SK-N-SH (cell line): ENCODE data around the gene MEN1. TPM values are rescaled to one million over a fixed set of nuclear protein-coding genes. Genes with fewer than 3 reads are reported as not detected.

Experiments used
- CTCF ChIA-PET: fragments of 300-600, 350-600 bp; formaldehyde crosslinking; extraction: SDS; loops from one replicate; lab custom pipeline; 2021; lab: Yijun Ruan, JAX
- POLR2A ChIA-PET: fragments of 350-600 bp; sonication (Branson Sonifier 250); formaldehyde crosslinking; extraction: SDS; loops from one replicate; lab custom pipeline; 2020; ENCODE audit warnings: antibody characterized with exemption, inconsistent platforms; lab: Yijun Ruan, JAX
- DNase-seq: peaks from one replicate; pipeline ENCODE4 v3.0.0; 2012
- H2AFZ ChIP-seq: fragments of 200-600 bp; sonication (generic); 2 replicates; pipeline ENCODE4 v1.8.1; 2016; ENCODE audit warnings: antibody characterized with exemption, mild to moderate bottlenecking, low read depth
- H3F3A ChIP-seq: fragments of 200-600 bp; sonication (generic); replicated peaks from 2 replicates; pipeline ENCODE3; 2016; ENCODE audit warnings: antibody characterized with exemption, mild to moderate bottlenecking; ENCODE audit not compliant: insufficient read depth
- H3K27ac ChIP-seq, 2 experiments: fragments of 200-500 bp in 1 of 2; fragments of 200-600 bp in 1 of 2; sonication (Bioruptor generic) in 1 of 2; sonication (generic), shearing (Covaris generic) in 1 of 2; 2 replicates each; pipeline versions ENCODE4 v1.5.1 to v1.6.1; 2014 to 2016; ENCODE audit warnings: low read depth in 2 of 2, inconsistent platforms in 1 of 2, low read length in 1 of 2, mild to moderate bottlenecking in 1 of 2, mixed read lengths in 1 of 2
- H3K27me3 ChIP-seq: fragments of 200-600 bp; sonication (generic), shearing (Covaris generic); 2 replicates; pipeline ENCODE4 v1.6.1; 2016; ENCODE audit warnings: mixed run types; ENCODE audit not compliant: insufficient read depth
- H3K36me3 ChIP-seq, 2 experiments: fragments of 200-500 bp in 1 of 2; fragments of 200-600 bp in 1 of 2; sonication (Bioruptor generic) in 1 of 2; sonication (generic) in 1 of 2; replicated peaks in 1 of 2; 2 replicates each; pipeline versions ENCODE3 to v1.5.1; 2014 to 2016; ENCODE audit warnings: low read length in 1 of 2, mild to moderate bottlenecking in 1 of 2; ENCODE audit not compliant: insufficient read depth in 2 of 2, control insufficient read depth in 1 of 2
- H3K4me1 ChIP-seq, 2 experiments: fragments of 200-500 bp in 1 of 2; fragments of 200-600 bp in 1 of 2; sonication (Bioruptor generic) in 1 of 2; sonication (generic), shearing (Covaris generic) in 1 of 2; 2 replicates each; pipeline versions ENCODE4 v1.5.1 to v1.6.1; 2014 to 2016; ENCODE audit warnings: low read depth in 1 of 2, low read length in 1 of 2, mixed run types in 1 of 2; ENCODE audit not compliant: insufficient read depth in 2 of 2, control insufficient read depth in 1 of 2
- H3K4me2 ChIP-seq: fragments of 200-600 bp; sonication (generic), shearing (Covaris generic); 2 replicates; pipeline ENCODE4 v1.6.1; 2017; ENCODE audit warnings: mixed run types
- H3K4me3 ChIP-seq, 2 experiments: fragments of 200-500 bp in 1 of 2; fragments of 200-600 bp in 1 of 2; sonication (Bioruptor generic) in 1 of 2; sonication (generic), shearing (Covaris generic) in 1 of 2; 2 replicates each; pipeline versions ENCODE4 v1.5.1 to v1.8.1; 2014 to 2016; ENCODE audit warnings: low read depth in 2 of 2, inconsistent platforms in 1 of 2, low read length in 1 of 2, mild to moderate bottlenecking in 1 of 2, mixed read lengths in 1 of 2, moderate library complexity in 1 of 2
- H3K79me2 ChIP-seq: fragments of 200-600 bp; sonication (generic); 2 replicates; pipeline ENCODE4 v1.8.1; 2017; ENCODE audit warnings: mild to moderate bottlenecking; ENCODE audit not compliant: insufficient read depth
- H3K9ac ChIP-seq: fragments of 200-600 bp; sonication (generic); 2 replicates; pipeline ENCODE4 v1.6.1; 2017; ENCODE audit warnings: mixed run types
- H3K9me2 ChIP-seq: fragments of 200-600 bp; sonication (generic); 2 replicates; pipeline ENCODE4 v1.6.1; 2017; ENCODE audit warnings: mixed run types
- H3K9me3 ChIP-seq: fragments of 200-600 bp; sonication (generic); 2 replicates; pipeline ENCODE4 v1.6.1; 2017; ENCODE audit warnings: mixed run types, mild to moderate bottlenecking, moderate library complexity
- H4K20me1 ChIP-seq: fragments of 200-600 bp; sonication (generic); 2 replicates; pipeline ENCODE4 v1.6.1; 2017; ENCODE audit warnings: mild to moderate bottlenecking, mixed run types; ENCODE audit not compliant: insufficient read depth
- FOSL2 ChIP-seq: IDR thresholded peaks from 2 replicates; pipeline ENCODE4 v1.4.0; 2012; ENCODE audit warnings: low read depth, mild to moderate bottlenecking, moderate library complexity, borderline replicate concordance
- FOXM1 ChIP-seq: IDR thresholded peaks from 2 replicates; pipeline ENCODE4 v1.4.0; 2012; ENCODE audit warnings: low read depth, mild to moderate bottlenecking
- GABPA ChIP-seq: IDR thresholded peaks from 2 replicates; pipeline ENCODE4 v1.4.0; 2012; ENCODE audit warnings: low read depth, mild to moderate bottlenecking
- NRF1 ChIP-seq: IDR thresholded peaks from 2 replicates; pipeline ENCODE4 v1.6.1; 2012; ENCODE audit warnings: low read depth, mild to moderate bottlenecking, low read length
- RCOR1 ChIP-seq: fragments of 150-350 bp; IDR thresholded peaks from 2 replicates; pipeline ENCODE4 v1.6.1; 2017; ENCODE audit warnings: antibody characterized with exemption, low read length
- REST ChIP-seq: IDR thresholded peaks from 2 replicates; pipeline ENCODE4 v1.6.1; 2012; ENCODE audit warnings: mild to moderate bottlenecking, low read depth, low read length, moderate library complexity
- RFX5 ChIP-seq: IDR thresholded peaks from 2 replicates; pipeline ENCODE4 v1.6.1; 2012; ENCODE audit warnings: mild to moderate bottlenecking, improper control_type of control experiment, low read length
- RXRA ChIP-seq: IDR thresholded peaks from 2 replicates; pipeline ENCODE4 v1.4.0; 2012; ENCODE audit warnings: low read depth, mild to moderate bottlenecking, borderline replicate concordance
- SIN3A ChIP-seq: IDR thresholded peaks from 2 replicates; pipeline ENCODE4 v1.6.1; 2012; ENCODE audit warnings: low read depth, mild to moderate bottlenecking, low read length, moderate library complexity, borderline replicate concordance
- TAF1 ChIP-seq: IDR thresholded peaks from 2 replicates; pipeline ENCODE4 v1.6.1; 2012; ENCODE audit warnings: low read depth, mild to moderate bottlenecking, low read length, moderate library complexity, borderline replicate concordance
- YY1 ChIP-seq: IDR thresholded peaks from 2 replicates; pipeline ENCODE4 v1.4.0; 2012; ENCODE audit warnings: low read depth, mild to moderate bottlenecking
- WGBS: methylation state at CpG from one replicate; pipeline ENCODE4 v1.1.6; 2017; ENCODE audit warnings: low lambda C conversion rate; 5-methylcytosine and 5-hydroxymethylcytosine counted together
- polyA plus RNA-seq, 3 experiments: library from polyadenylated mRNA; depleted of rRNA; stranded (reverse); fragments of >200 nt; gene quantifications; 2 replicates each; pipeline ENCODE4 v1.2.3, GENCODE V29; 2012

Gene MEN1
- polyA plus RNA-seq, 1 of the 3 experiments (the other 2 are of a cell fraction): 52.9 TPM

GRCh38 chr11:64826578-64827450 is 16.5 kb upstream of the MEN1 start:
- no peak for DNase-seq
- H4K20me1 ChIP-seq: no peaks in the 10 kb centered on the region
- no peak overlapping the region for H3K4me3 ChIP-seq
- H2AFZ ChIP-seq: no peak overlapping the region
- no peak overlapping the region for H3K9ac ChIP-seq
- no peaks in the 10 kb centered on the region for H3K36me3 ChIP-seq
- H3K4me2 ChIP-seq: no peak overlapping the region
- no peaks in the 10 kb centered on the region for H3K79me2 ChIP-seq
- CTCF ChIA-PET: interaction anchor here (1.0 to 1.1 kb wide), 2 partner anchors 19 to 21 kb away, joined by 3 to 4 read pairs; no protein-coding TSS in a partner anchor
- H3F3A ChIP-seq: no peaks in the 10 kb centered on the region
- no peaks in the 10 kb centered on the region for H3K9me2 ChIP-seq
- no peaks in the 10 kb centered on the region; the same call in 1 of the 2 replicates for H3K27me3 ChIP-seq
- TF ChIP-seq SIN3A (no peak), NRF1 (no peak), FOXM1 (no peak), REST (no peak), RFX5 (no peak), FOSL2 (no peak)
- whole genome bisulfite sequencing: 84% methylated on average over 28 of the region's 52 CpGs
- H3K9me3 ChIP-seq: no peaks in the 10 kb centered on the region
- H3K4me1 ChIP-seq: no peaks in the 10 kb centered on the region; a peak in 1 of 4 replicates
- no peak overlapping the region for H3K27ac ChIP-seq
- POLR2A ChIA-PET: no interaction called here

- no peak overlapping the region for H3K4me3 ChIP-seq
- no peaks in the 10 kb centered on the region for H3F3A ChIP-seq
- POLR2A ChIA-PET: no interaction called here
- no peaks in the 10 kb centered on the region for H3K36me3 ChIP-seq
- H4K20me1 ChIP-seq: no peaks in the 10 kb centered on the region
- no peaks in the 10 kb centered on the region for H3K79me2 ChIP-seq
- no peaks in the 10 kb centered on the region; the same call in 1 of the 2 replicates for H3K27me3 ChIP-seq
- H2AFZ ChIP-seq: no peak overlapping the region
- TF ChIP-seq RXRA (no peak), RCOR1 (no peak), TAF1 (no peak), GABPA (no peak), YY1 (no peak), FOXM1 (no peak)
- TF ChIP-seq, all 33 proteins: peak for 0
- no peaks in the 10 kb centered on the region for H3K4me1 ChIP-seq
- no peaks in the 10 kb centered on the region for H3K9me3 ChIP-seq
- 97% methylated on average over 7 of the region's 7 CpGs for WGBS
- no peaks in the 10 kb centered on the region for H3K9me2 ChIP-seq
- no peak for DNase-seq
- H3K4me2 ChIP-seq: no peak overlapping the region
- H3K9ac ChIP-seq: no peak overlapping the region
- no peak overlapping the region for H3K27ac ChIP-seq
- CTCF ChIA-PET: interaction anchor here (1.0 to 2.4 kb wide), 3 partner anchors 18 to 22 kb away, joined by 3 to 11 read pairs (median 4); partner anchors contain the start of gene CDC42BPG
Measured at GRCh38 chr11:64826062-64826461, 15.7 kb upstream of the MEN1 start.
